ENCODE data around the gene GABRB1. TPM values are rescaled to one million over a fixed set of nuclear protein-coding genes. Genes with fewer than 3 reads are reported as not detected.

The GABRB1 gene
- total and polyA plus RNA-seq, 2 of the 8 experiments (the other 6 are each of a cell fraction or from before 2014, with no cell fraction given), result 0.22 to 0.38 TPM

DNA sequence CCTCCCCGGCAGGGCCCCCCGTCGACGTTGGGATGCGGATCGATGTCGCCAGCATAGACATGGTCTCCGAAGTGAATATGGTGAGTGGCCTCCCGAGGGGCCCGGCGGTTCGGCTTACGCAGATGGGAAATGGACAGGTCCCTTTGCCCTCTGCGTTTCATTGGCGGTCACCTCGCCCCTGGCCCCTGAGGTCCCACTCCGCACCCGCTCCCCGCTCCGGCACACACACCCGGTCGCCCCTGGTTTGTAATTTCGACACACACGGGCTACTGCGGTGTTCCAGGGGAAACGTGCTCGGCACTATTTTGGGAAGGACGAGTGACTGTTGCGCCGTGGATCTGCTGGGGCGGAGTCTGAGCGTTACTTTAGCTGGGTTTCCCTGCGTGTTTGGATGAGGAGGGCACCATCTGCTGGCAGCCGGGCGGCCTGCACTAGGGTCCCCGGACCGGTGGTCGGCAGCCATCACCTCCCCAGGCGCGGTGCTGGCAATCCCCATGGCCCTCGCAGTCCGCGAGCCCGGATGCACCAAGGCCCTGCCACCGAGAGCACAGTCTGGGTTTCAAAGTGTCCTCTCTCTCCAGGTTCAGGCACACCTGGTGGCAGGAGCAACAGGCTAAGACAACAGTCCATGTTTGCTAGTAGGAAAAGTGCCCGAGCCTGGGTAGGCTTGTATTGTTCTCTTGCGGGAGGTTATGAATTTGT lies 1.2 kb downstream of the GABRB1 start:
- no peak for FAIRE-seq
- TF ChIP-seq CTCF (IDR thresholded peaks at IDR 0.05; ENCODE audit: control extremely low read depth in 1 of 3, insufficient read depth in 1 of 3, low read depth in 1 of 3, low read length in 3 of 3) (peak; percentile 80 to 94 (median 90)), ATF3 (IDR thresholded peaks at IDR 0.05; ENCODE audit: insufficient read depth, low read depth, low read length) (no peak), GTF2F1 (IDR thresholded peaks at IDR 0.05; ENCODE audit: borderline replicate concordance, low read depth, low read length) (no peak), BCL11A (IDR thresholded peaks at IDR 0.05; ENCODE audit: low read depth in 2 of 2, low read length in 2 of 2) (no peak), PHF8 (conservative IDR thresholded peaks at IDR 0.05; ENCODE audit: low read depth, low read length) (peak; percentile 27; the same call in 1 of the 2 replicates), JUND (IDR thresholded peaks at IDR 0.05; ENCODE audit: low read length) (no peak), ZNF274 (IDR thresholded peaks at IDR 0.05; ENCODE audit: borderline replicate concordance, extremely low read depth, low read length) (no peak), BACH1 (IDR thresholded peaks at IDR 0.05; ENCODE audit: low read length) (0 out of 2 replicates have a peak, but pooled peaks have one; percentile 10), SP1 (IDR thresholded peaks at IDR 0.05; ENCODE audit: low read depth, low read length) (no peak)

More for the DNA sequence above, 1.2 kb downstream of the GABRB1 start:
- H3K79me1 ChIP-seq (ENCODE audit: low read depth, low read length), result no peaks in the 10 kb centered on the region
- H3K14ac ChIP-seq (ENCODE audit: insufficient read length), result no peak overlapping the region
- H3K27me3 ChIP-seq (replicated peaks in 1 of 4; ENCODE audit: control insufficient read depth in 3 of 4, extremely low read depth in 1 of 4, insufficient read depth in 3 of 4, low read length in 3 of 4), result peaks cover 0 to 10% (median 8%) of the 10 kb centered on the region in 4 experiments; a peak in 5 of 7 replicates
- H4K20me1 ChIP-seq (replicated peaks in 1 of 2; ENCODE audit: control insufficient read depth in 1 of 2, insufficient read depth in 2 of 2, low read length in 2 of 2), result no peaks in the 10 kb centered on the region
- peak overlapping the region; percentile 62; the same call in 1 of the 2 replicates for H3K18ac ChIP-seq (ENCODE audit: extremely low read depth, low read length)
- H3K27ac ChIP-seq (ENCODE audit: low read depth, low read length), result no peak overlapping the region
- H4K5ac ChIP-seq (ENCODE audit: insufficient read length, low read depth, low read length), result no peak overlapping the region
- no peaks in the 10 kb centered on the region for H3K79me2 ChIP-seq (ENCODE audit: control insufficient read depth in 1 of 2, insufficient read depth in 2 of 2, low read length in 2 of 2)
- peaks cover 18% of the 10 kb centered on the region for H3K23me2 ChIP-seq (ENCODE audit: low read depth, low read length)
- DNase-seq (ENCODE audit: low read depth in 1 of 2, low spot score in 2 of 2), result peak; percentile 59 to 89
- H3K4ac ChIP-seq (replicated peaks; ENCODE audit: insufficient read length, low read depth, low read length), result no peak overlapping the region
- POLR2A ChIA-PET (ENCODE audit: partially characterized antibody), result no interaction called here
- no peak overlapping the region for H3K23ac ChIP-seq (ENCODE audit: insufficient read length)
- peak overlapping the region; percentile 95 to 100 for H3K4me2 ChIP-seq (ENCODE audit: insufficient read depth in 1 of 2, low read depth in 2 of 2, low read length in 2 of 2)
- H2BK120ac ChIP-seq (replicated peaks; ENCODE audit: low read depth, low read length), result no peak overlapping the region
- no peak overlapping the region for H2BK5ac ChIP-seq (ENCODE audit: low read depth, low read length)
- 0 out of 7 replicates have a peak overlapping the region, but pooled peaks of 2 of the 4 experiments have one; percentile 14 to 20 for H3K9ac ChIP-seq (replicated peaks in 1 of 4; ENCODE audit: extremely low read depth in 1 of 4, low read depth in 3 of 4, low read length in 3 of 4)
- peak overlapping the region; percentile 86 for H2AFZ ChIP-seq (ENCODE audit: low read length)
- H3K4me1 ChIP-seq (replicated peaks in 1 of 4; ENCODE audit: control insufficient read depth in 3 of 4, insufficient read depth in 4 of 4, low read length in 3 of 4), result peaks cover 0 to 6% (median 5%) of the 10 kb centered on the region in 4 experiments; a peak in 4 of 7 replicates
- peak overlapping the region; percentile 74 to 95 (median 80) for H3K4me3 ChIP-seq (ENCODE audit: extremely low read depth in 1 of 4, insufficient read depth in 2 of 4, low read depth in 3 of 4, low read length in 4 of 4)
- H3K36me3 ChIP-seq (ENCODE audit: control insufficient read depth in 2 of 4, insufficient read depth in 4 of 4, low read length in 3 of 4), result no peaks in the 10 kb centered on the region
- no peak overlapping the region for H2AK5ac ChIP-seq (ENCODE audit: low read depth, low read length)
- H2BK20ac ChIP-seq (ENCODE audit: low read length), result no peak overlapping the region
- WGBS, 2 experiments (ENCODE audit: extremely low coverage in 1 of 2, insufficient coverage in 1 of 2, insufficient read length in 1 of 2, insufficient replicate concordance in 2 of 2, low coverage in 1 of 2, low lambda C conversion rate in 2 of 2, missing lambda C conversion rate in 1 of 2), result 5% methylated on average over 39 of the region's 47 CpGs; no CpG with 5 or more reads in 1 of the 2 experiments
- no peak overlapping the region for H2BK15ac ChIP-seq (ENCODE audit: low read length)
- no peak overlapping the region for H2BK12ac ChIP-seq (ENCODE audit: low read depth, low read length)
- H3K56ac ChIP-seq (replicated peaks; ENCODE audit: insufficient read length, low read depth, low read length), result no peak overlapping the region
- no peaks in the 10 kb centered on the region for H3K9me3 ChIP-seq (ENCODE audit: insufficient read depth in 2 of 2, low read depth in 1 of 2, low read length in 1 of 2)
- peak overlapping the region; percentile 69; the same call in 1 of the 2 replicates for H4K8ac ChIP-seq (ENCODE audit: extremely low read depth, insufficient read depth, low read length)
- H4K91ac ChIP-seq (replicated peaks; ENCODE audit: insufficient read length, low read length), result no peak overlapping the region
- CTCF ChIA-PET (ENCODE audit: partially characterized antibody), result interaction anchor here (0.6 to 3.1 kb wide), 11 partner anchors 17 to 509 kb away, joined by 3 to 11 read pairs (median 3); no protein-coding TSS in a partner anchor

Measured in H1 (cell line).